Thyroid gland (tissue), 4 donors: ENCODE measurements around the gene USP2. TPM values are rescaled to one million over a fixed set of nuclear protein-coding genes. Genes with fewer than 3 reads are reported as not detected.
A peak's percentile ranks its signal among the peaks of the same experiment; 100 is the strongest.

Experiments
- DNase-seq, 2 donors: peaks; one replicate each; pipeline ENCODE4 v3.0.0-alpha.2; 2019
- H3K27ac ChIP-seq, 3 donors: fragments of 200-600 bp; sonication (generic); 1 replicate in 2 of 3; 2 replicates in 1 of 3; pipeline ENCODE4 v1.5.1; 2016 to 2019; ENCODE audit warnings: mild to moderate bottlenecking in 1 of 3, moderate library complexity in 1 of 3
- H3K27me3 ChIP-seq: fragments of 200-600 bp; sonication (generic); one replicate; pipeline ENCODE4 v1.5.1; 2019
- H3K36me3 ChIP-seq, 2 donors: fragments of 200-600 bp; sonication (generic); one replicate each; pipeline ENCODE4 v1.5.1; 2016 to 2019
- H3K4me1 ChIP-seq, 2 donors: fragments of 200-600 bp; sonication (generic); one replicate each; pipeline ENCODE4 v1.5.1; 2017 to 2019
- H3K4me3 ChIP-seq, 3 donors: fragments of 200-600 bp; sonication (generic); replicated peaks in 1 of 3; 1 replicate in 2 of 3; 2 replicates in 1 of 3; pipeline ENCODE4 v1.5.1; 2016; ENCODE audit warnings: mild to moderate bottlenecking in 1 of 3
- H3K9me3 ChIP-seq: fragments of 200-600 bp; sonication (generic); one replicate; pipeline ENCODE4 v1.5.1; 2017
- CTCF ChIP-seq, 6 experiments: fragments of 200-600 bp in 3 of 6; fragments of 450-650 bp in 3 of 6; sonication (generic) in 3 of 6; IDR thresholded peaks; one replicate each; pipeline ENCODE4 v1.5.1; 2016 to 2019; ENCODE audit warnings: antibody characterized with exemption in 6 of 6, mild to moderate bottlenecking in 2 of 6, inconsistent platforms in 1 of 6, moderate library complexity in 1 of 6
- POLR2A ChIP-seq, 2 donors: fragments of 450-650 bp; IDR thresholded peaks; one replicate each; pipeline ENCODE4 v1.6.1; 2017; ENCODE audit warnings: antibody characterized with exemption in 2 of 2, mild to moderate bottlenecking in 2 of 2, moderate library complexity in 1 of 2
- WGBS, 2 donors: methylation state at CpG; one replicate each; pipeline ENCODE4 v1.1.5; 2017; 5-methylcytosine and 5-hydroxymethylcytosine counted together
- intact Hi-C: fragments of 100-400 bp; cut with DNase I; formaldehyde crosslinking; loops from one replicate; pipeline ENCODE4 v1.15.1; 2023
- total RNA-seq, 4 donors: library from RNA; depleted of rRNA; stranded (reverse); fragments of >200 nt; gene quantifications; one replicate each; pipeline ENCODE4 v1.2.3, GENCODE V29; 2016

Gene USP2
- total RNA-seq, 4 donors from 2014 or later = 2.0 to 5.3 (median 4.6) TPM

- DNase-seq = no peak
- Histone ChIP-seq H3K9me3 (no peaks in the 10 kb centered on the region), H3K4me1 (peaks cover 33 to 51% of the 10 kb centered on the region in 2 donors), H3K27me3 (peaks cover 20% of the 10 kb centered on the region), H3K36me3 (no peaks in the 10 kb centered on the region), H3K4me3 (no peak overlapping the region), H3K27ac (peak overlapping the region in 2 of 3 donors; percentile 65 to 81)
- WGBS, 2 donors = 72 to 78% methylated on average over 8 to 14 of the region's 14 CpGs
- TF ChIP-seq POLR2A (IDR thresholded peaks at IDR 0.05) = no peak
- no peak for TF ChIP-seq CTCF (IDR thresholded peaks at IDR 0.05)
- intact Hi-C loops = no loop called here
Observed at GRCh38 chr11:119317592-119318239, 63.8 kb downstream of the USP2 start.

- H3K9me3 ChIP-seq = no peaks in the 10 kb centered on the region
- peak within 1 kb of the TSS in 1 of 3 donors; percentile 32 for H3K4me3 ChIP-seq
- no peaks in the 10 kb centered on the region for H3K36me3 ChIP-seq
- DNase-seq = no peak
- TF ChIP-seq CTCF (IDR thresholded peaks at IDR 0.05) (no peak), POLR2A (IDR thresholded peaks at IDR 0.05) (no peak)
- H3K27ac ChIP-seq = peak within 1 kb of the TSS; percentile 41 to 81 (median 65)
- H3K27me3 ChIP-seq = peaks cover 20% of the 10 kb centered on the region
- intact Hi-C loops = no loop called here
- WGBS, 2 donors = 0 to 5% methylated on average over 30 of the region's 74 CpGs
- peaks cover 31 to 51% of the 10 kb centered on the region in 2 donors for H3K4me1 ChIP-seq
Observed at GRCh38 chr11:119316729-119317591, 64.5 kb downstream of the USP2 start, which contains the start of gene MCAM. TSS of gene MCAM (minus strand) at chr11:119317130. CDS start at chr11:119317101, 29 bp downstream.

- no peak for TF ChIP-seq POLR2A (IDR thresholded peaks at IDR 0.05)
- TF ChIP-seq CTCF (IDR thresholded peaks at IDR 0.05) = no peak
- intact Hi-C loops = no loop called here
- no peaks in the 10 kb centered on the region for H3K36me3 ChIP-seq
- 2% methylated on average over 13 of the region's 46 CpGs; no CpG with 5 or more reads in 1 of the 2 donors for WGBS, 2 donors
- peaks cover 12% of the 10 kb centered on the region for H3K27me3 ChIP-seq
- DNase-seq = peak; percentile 57 to 74
- H3K27ac ChIP-seq = peak overlapping the region; percentile 41 to 65 (median 65)
- H3K4me1 ChIP-seq = peaks cover 24 to 44% of the 10 kb centered on the region in 2 donors
- H3K9me3 ChIP-seq = no peaks in the 10 kb centered on the region
- H3K4me3 ChIP-seq = peak overlapping the region in 1 of 3 donors; percentile 32
Observed at GRCh38 chr11:119316016-119316728, 65.3 kb downstream of the USP2 start.

- Histone ChIP-seq H3K4me1 (peaks cover 18 to 36% of the 10 kb centered on the region in 2 donors), H3K9me3 (no peaks in the 10 kb centered on the region), H3K36me3 (no peaks in the 10 kb centered on the region), H3K4me3 (peak overlapping the region in 1 of 3 donors; percentile 32), H3K27ac (peak overlapping the region in 2 of 3 donors; percentile 65), H3K27me3 (peaks cover 12% of the 10 kb centered on the region)
- TF ChIP-seq CTCF (IDR thresholded peaks at IDR 0.05) = no peak
- TF ChIP-seq POLR2A (IDR thresholded peaks at IDR 0.05) = no peak
- peak in 1 of 2 donors; percentile 30 for DNase-seq
- 7 to 18% methylated on average over 22 to 24 of the region's 29 CpGs for WGBS, 2 donors
- intact Hi-C loops = no loop called here
Observed at GRCh38 chr11:119315131-119316015, 66.1 kb downstream of the USP2 start.
